ENCODE data around the gene BNIPL.
A peak's percentile ranks its signal among the peaks of the same experiment; 100 is the strongest.

DNA sequence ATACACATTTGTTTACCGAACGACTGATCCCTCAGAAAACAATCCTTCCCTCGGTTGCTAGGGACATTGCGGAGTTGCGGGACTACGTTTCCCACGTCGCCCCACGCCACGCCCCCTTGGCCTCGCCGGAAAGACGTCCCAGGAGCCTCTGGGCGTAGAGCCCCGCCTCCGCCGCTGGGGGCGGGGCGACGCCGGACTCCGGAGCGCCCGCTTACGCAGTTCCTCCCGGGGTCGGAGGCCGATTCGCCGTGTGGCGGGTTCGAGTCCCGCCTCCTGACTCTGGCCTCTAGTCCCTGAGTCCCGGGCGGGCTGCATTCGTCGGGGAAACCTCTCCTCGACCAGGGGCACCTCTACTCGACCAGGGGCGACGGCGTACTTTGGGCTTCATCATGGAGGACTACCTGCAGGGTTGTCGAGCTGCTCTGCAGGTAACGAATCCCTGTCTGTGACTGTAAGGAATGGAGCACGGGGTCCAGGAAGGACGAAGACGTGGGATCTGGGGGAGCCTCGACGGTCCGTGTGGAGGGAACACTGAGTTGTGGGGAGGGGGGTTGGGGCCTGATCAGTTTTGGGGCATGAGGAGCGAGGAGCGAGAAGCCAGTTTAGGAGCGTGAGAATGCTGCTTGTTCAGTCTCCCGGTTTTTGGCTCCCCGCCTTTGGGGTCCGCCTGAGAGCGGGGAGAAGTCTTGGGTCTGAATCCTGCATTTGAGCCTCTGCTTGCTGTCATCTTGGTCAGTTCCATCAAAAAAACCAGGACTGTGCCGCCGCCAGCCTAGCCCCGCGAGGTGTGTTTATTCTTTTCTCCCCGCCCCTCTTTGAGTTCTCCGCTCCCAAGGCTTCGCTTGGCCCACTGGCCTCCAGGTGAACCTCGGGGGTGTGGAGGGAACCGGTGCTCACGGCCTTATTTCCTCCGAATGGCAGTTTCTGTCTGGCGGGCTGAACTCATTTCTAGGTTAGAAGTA, 27.9 kb upstream of the BNIPL start, which contains the start of gene PRUNE1:
- TF ChIP-seq, protein P1, sequence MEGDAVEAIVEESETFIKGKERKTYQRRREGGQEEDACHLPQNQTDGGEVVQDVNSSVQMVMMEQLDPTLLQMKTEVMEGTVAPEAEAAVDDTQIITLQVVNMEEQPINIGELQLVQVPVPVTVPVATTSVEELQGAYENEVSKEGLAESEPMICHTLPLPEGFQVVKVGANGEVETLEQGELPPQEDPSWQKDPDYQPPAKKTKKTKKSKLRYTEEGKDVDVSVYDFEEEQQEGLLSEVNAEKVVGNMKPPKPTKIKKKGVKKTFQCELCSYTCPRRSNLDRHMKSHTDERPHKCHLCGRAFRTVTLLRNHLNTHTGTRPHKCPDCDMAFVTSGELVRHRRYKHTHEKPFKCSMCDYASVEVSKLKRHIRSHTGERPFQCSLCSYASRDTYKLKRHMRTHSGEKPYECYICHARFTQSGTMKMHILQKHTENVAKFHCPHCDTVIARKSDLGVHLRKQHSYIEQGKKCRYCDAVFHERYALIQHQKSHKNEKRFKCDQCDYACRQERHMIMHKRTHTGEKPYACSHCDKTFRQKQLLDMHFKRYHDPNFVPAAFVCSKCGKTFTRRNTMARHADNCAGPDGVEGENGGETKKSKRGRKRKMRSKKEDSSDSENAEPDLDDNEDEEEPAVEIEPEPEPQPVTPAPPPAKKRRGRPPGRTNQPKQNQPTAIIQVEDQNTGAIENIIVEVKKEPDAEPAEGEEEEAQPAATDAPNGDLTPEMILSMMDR (IDR thresholded peaks at IDR 0.05) = peak in 1 of 3 experiments; percentile 10
- no peak for TF ChIP-seq EP300 (IDR thresholded peaks at IDR 0.05)
- no peak for TF ChIP-seq POLR2A (IDR thresholded peaks at IDR 0.05; ENCODE audit: low read depth)

All from esophagus muscularis mucosa (tissue), 4 donors.